H1 (cell line): ENCODE results near the gene CNIH3. TPM values are rescaled to one million over a fixed set of nuclear protein-coding genes. Genes with fewer than 3 reads are reported as not detected.

Experiments used
- CTCF ChIA-PET: fragments of 300-600 bp; sonication (Branson Sonifier 250); formaldehyde crosslinking; loops from one replicate; lab custom pipeline; 2021; ENCODE audit not compliant: partially characterized antibody; lab: Charles Lee
- POLR2A ChIA-PET: fragments of 300-600 bp; sonication (Branson Sonifier 250); formaldehyde crosslinking; loops from one replicate; lab custom pipeline; 2021; ENCODE audit warnings: inconsistent platforms; ENCODE audit not compliant: partially characterized antibody; lab: Charles Lee
- DNase-seq, 2 experiments: peaks; one replicate each; pipeline versions ENCODE4 v3.0.0 to v3.0.0-alpha.2; 2010 to 2022; ENCODE audit warnings: low spot score in 2 of 2, low read depth in 1 of 2, mixed read lengths in 1 of 2
- FAIRE-seq: peaks from 2 replicates; lab custom pipeline; 2011; peaks lifted over from hg19 to GRCh38; lab: Jason Lieb, UNC
- H2AFZ ChIP-seq: 2 replicates; pipeline ENCODE4 v1.8.1; 2012; ENCODE audit warnings: low read length, inconsistent platforms
- H2AK5ac ChIP-seq: 2 replicates; pipeline ENCODE4 v1.6.1; 2013; ENCODE audit warnings: low read depth, low read length
- H2BK120ac ChIP-seq: replicated peaks from 2 replicates; pipeline ENCODE3; 2013; ENCODE audit warnings: low read depth, low read length, inconsistent platforms
- H2BK12ac ChIP-seq: 2 replicates; pipeline ENCODE4 v1.6.1; 2013; ENCODE audit warnings: low read depth, low read length
- H2BK15ac ChIP-seq: 2 replicates; pipeline ENCODE4 v1.6.1; 2013; ENCODE audit warnings: low read length
- H2BK20ac ChIP-seq: 2 replicates; pipeline ENCODE4 v1.6.1; 2013; ENCODE audit warnings: low read length
- H2BK5ac ChIP-seq: 2 replicates; pipeline ENCODE4 v1.6.1; 2013; ENCODE audit warnings: low read depth, low read length
- H3K14ac ChIP-seq: 2 replicates; pipeline ENCODE4 v1.6.1; 2013; ENCODE audit warnings: inconsistent platforms; ENCODE audit not compliant: insufficient read length
- H3K18ac ChIP-seq: 2 replicates; pipeline ENCODE4 v1.6.1; 2013; ENCODE audit warnings: low read length; ENCODE audit errors: extremely low read depth
- H3K23ac ChIP-seq: 2 replicates; pipeline ENCODE4 v1.6.1; 2013; ENCODE audit warnings: inconsistent platforms; ENCODE audit not compliant: insufficient read length
- H3K23me2 ChIP-seq: 2 replicates; pipeline ENCODE4 v1.6.1; 2013; ENCODE audit warnings: low read depth, low read length
- H3K27ac ChIP-seq: 2 replicates; pipeline ENCODE4 v1.6.1; 2011; ENCODE audit warnings: low read depth, low read length, inconsistent platforms
- H3K27me3 ChIP-seq, 4 experiments: replicated peaks in 1 of 4; 1 replicate in 1 of 4; 2 replicates in 3 of 4; pipeline versions ENCODE4 v1.6.1 to v1.8.1; 2011 to 2013; ENCODE audit warnings: low read length in 3 of 4, mild to moderate bottlenecking in 3 of 4, inconsistent platforms in 2 of 4, mixed read lengths in 2 of 4, moderate library complexity in 1 of 4; ENCODE audit not compliant: control insufficient read depth in 3 of 4, insufficient read depth in 3 of 4; ENCODE audit errors: extremely low read depth in 1 of 4
- H3K36me3 ChIP-seq, 4 experiments: 2 replicates each; pipeline versions ENCODE4 v1.6.1 to v1.8.1; 2011 to 2013; ENCODE audit warnings: mild to moderate bottlenecking in 4 of 4, low read length in 3 of 4, moderate library complexity in 2 of 4, control low read depth in 1 of 4, inconsistent platforms in 1 of 4; ENCODE audit not compliant: insufficient read depth in 4 of 4, control insufficient read depth in 2 of 4
- H3K4ac ChIP-seq: replicated peaks from 2 replicates; pipeline ENCODE3; 2013; ENCODE audit warnings: low read length, low read depth, mixed read lengths, inconsistent platforms; ENCODE audit not compliant: insufficient read length
- H3K4me1 ChIP-seq, 4 experiments: replicated peaks in 1 of 4; 1 replicate in 1 of 4; 2 replicates in 3 of 4; pipeline versions ENCODE4 v1.6.1 to v1.8.1; 2011 to 2013; ENCODE audit warnings: low read length in 3 of 4, inconsistent platforms in 2 of 4, mixed read lengths in 1 of 4; ENCODE audit not compliant: insufficient read depth in 4 of 4, control insufficient read depth in 3 of 4
- H3K4me2 ChIP-seq, 2 experiments: 2 replicates each; pipeline versions ENCODE4 v1.6.1 to v1.8.1; 2011 to 2013; ENCODE audit warnings: low read depth in 2 of 2, low read length in 2 of 2, control low read depth in 1 of 2, inconsistent platforms in 1 of 2, mild to moderate bottlenecking in 1 of 2; ENCODE audit not compliant: insufficient read depth in 1 of 2
- H3K4me3 ChIP-seq, 4 experiments: fragments of 200-600, 300-600 bp in 1 of 4; sonication (generic), shearing (Covaris generic), sonication (Bioruptor Twin) in 1 of 4; 2 replicates each; pipeline versions ENCODE4 v1.5.1 to v1.8.1; 2011 to 2016; ENCODE audit warnings: low read length in 4 of 4, low read depth in 3 of 4, control low read depth in 2 of 4, inconsistent platforms in 2 of 4, mild to moderate bottlenecking in 2 of 4, mixed read lengths in 1 of 4, moderate library complexity in 1 of 4; ENCODE audit not compliant: insufficient read depth in 2 of 4; ENCODE audit errors: extremely low read depth in 1 of 4
- H3K56ac ChIP-seq: replicated peaks from 2 replicates; pipeline ENCODE3; 2013; ENCODE audit warnings: low read depth, mild to moderate bottlenecking, mixed read lengths, low read length, inconsistent platforms; ENCODE audit not compliant: insufficient read length
- H3K79me1 ChIP-seq: 2 replicates; pipeline ENCODE4 v1.6.1; 2013; ENCODE audit warnings: low read depth, low read length, control low read depth
- H3K79me2 ChIP-seq, 2 experiments: 2 replicates each; pipeline versions ENCODE4 v1.6.1 to v1.8.1; 2012 to 2013; ENCODE audit warnings: low read length in 2 of 2, mild to moderate bottlenecking in 2 of 2, inconsistent platforms in 1 of 2; ENCODE audit not compliant: insufficient read depth in 2 of 2, control insufficient read depth in 1 of 2
- H3K9ac ChIP-seq, 4 experiments: replicated peaks in 1 of 4; 1 replicate in 1 of 4; 2 replicates in 3 of 4; pipeline versions ENCODE4 v1.6.1 to v1.8.1; 2011 to 2013; ENCODE audit warnings: low read depth in 3 of 4, low read length in 3 of 4, control low read depth in 2 of 4, mild to moderate bottlenecking in 2 of 4, moderate library complexity in 2 of 4, inconsistent platforms in 1 of 4; ENCODE audit errors: extremely low read depth in 1 of 4
- H3K9me3 ChIP-seq, 2 experiments: 2 replicates each; pipeline versions ENCODE4 v1.6.1 to v1.8.1; 2012 to 2013; ENCODE audit warnings: mild to moderate bottlenecking in 2 of 2, moderate library complexity in 2 of 2, control low read depth in 1 of 2, inconsistent platforms in 1 of 2, low read depth in 1 of 2, low read length in 1 of 2, mixed read lengths in 1 of 2; ENCODE audit not compliant: insufficient read depth in 2 of 2
- H4K20me1 ChIP-seq, 2 experiments: replicated peaks in 1 of 2; 2 replicates each; pipeline versions ENCODE3 to v1.8.1; 2011 to 2013; ENCODE audit warnings: inconsistent platforms in 2 of 2, low read length in 2 of 2, mild to moderate bottlenecking in 1 of 2; ENCODE audit not compliant: insufficient read depth in 2 of 2, control insufficient read depth in 1 of 2
- H4K5ac ChIP-seq: 2 replicates; pipeline ENCODE4 v1.6.1; 2013; ENCODE audit warnings: low read length, low read depth, mixed read lengths, inconsistent platforms; ENCODE audit not compliant: insufficient read length
- H4K8ac ChIP-seq: 2 replicates; pipeline ENCODE4 v1.8.0; 2013; ENCODE audit warnings: mild to moderate bottlenecking, moderate library complexity, low read length, inconsistent platforms; ENCODE audit not compliant: insufficient read depth; ENCODE audit errors: extremely low read depth
- H4K91ac ChIP-seq: replicated peaks from 2 replicates; pipeline ENCODE3; 2013; ENCODE audit warnings: low read length, mixed read lengths, inconsistent platforms; ENCODE audit not compliant: insufficient read length
- ASH2L ChIP-seq: fragments of 200-600, 300-600 bp; sonication (generic); IDR thresholded peaks from one replicate; pipeline ENCODE4 v1.7.1; 2017; ENCODE audit warnings: low read length
- ATF2 ChIP-seq: IDR thresholded peaks from 2 replicates; pipeline ENCODE4 v1.6.1; 2012; ENCODE audit warnings: low read length, inconsistent platforms
- BCL11A ChIP-seq, 2 experiments: IDR thresholded peaks; one replicate each; pipeline ENCODE4 v1.6.1; 2011; ENCODE audit warnings: low read depth in 2 of 2, low read length in 2 of 2, mild to moderate bottlenecking in 2 of 2
- CHD2 ChIP-seq: IDR thresholded peaks from 2 replicates; pipeline ENCODE4 v1.6.1; 2012; ENCODE audit warnings: low read length, improper control_type of control experiment
- CTBP2 ChIP-seq: IDR thresholded peaks from 2 replicates; pipeline ENCODE4 v1.7.0; 2011; ENCODE audit warnings: borderline replicate concordance, mild to moderate bottlenecking, moderate library complexity, mixed read lengths, low read length; ENCODE audit not compliant: insufficient read depth, insufficient read length
- EP300 ChIP-seq, 2 experiments: IDR thresholded peaks; 1 replicate in 1 of 2; 2 replicates in 1 of 2; pipeline ENCODE4 v1.6.1; 2011 to 2012; ENCODE audit warnings: low read depth in 2 of 2, low read length in 2 of 2, mild to moderate bottlenecking in 2 of 2, borderline replicate concordance in 1 of 2, inconsistent platforms in 1 of 2, moderate library complexity in 1 of 2
- EZH2 ChIP-seq: fragments of 200-600 bp; sonication (generic); IDR thresholded peaks from 2 replicates; pipeline ENCODE4 v1.7.1; 2012; ENCODE audit warnings: low read depth, mild to moderate bottlenecking, moderate library complexity, low read length, inconsistent platforms; ENCODE audit not compliant: severe bottlenecking
- KDM4A ChIP-seq: IDR thresholded peaks from one replicate; pipeline ENCODE4 v1.7.1; 2012; ENCODE audit warnings: low read depth, mild to moderate bottlenecking, moderate library complexity, low read length, inconsistent platforms; ENCODE audit not compliant: severe bottlenecking
- POLR2A ChIP-seq, 2 experiments: IDR thresholded peaks; 1 replicate in 1 of 2; 2 replicates in 1 of 2; pipeline ENCODE4 v1.6.1; 2011; ENCODE audit warnings: low read depth in 2 of 2, low read length in 2 of 2, mild to moderate bottlenecking in 2 of 2; ENCODE audit errors: control extremely low read depth in 1 of 2
- RBBP5 ChIP-seq: IDR thresholded peaks from 2 replicates; pipeline ENCODE4 v1.7.1; 2012; ENCODE audit warnings: low read depth, mild to moderate bottlenecking, inconsistent platforms, low read length, moderate library complexity, borderline replicate concordance
- SIX5 ChIP-seq: IDR thresholded peaks from 2 replicates; pipeline ENCODE4 v1.6.1; 2011; ENCODE audit warnings: mild to moderate bottlenecking, low read depth, low read length
- TBP ChIP-seq: IDR thresholded peaks from 2 replicates; pipeline ENCODE4 v1.6.1; 2011; ENCODE audit warnings: low read depth, low read length, improper control_type of control experiment
- TCF12 ChIP-seq: IDR thresholded peaks from 2 replicates; pipeline ENCODE4 v1.6.1; 2011; ENCODE audit warnings: low read depth, mild to moderate bottlenecking, low read length
- WGBS, 2 experiments: shearing (Covaris generic) in 1 of 2; methylation state at CpG; one replicate each; pipeline versions ENCODE4 v1.1.6 to v1.1.7; 2013 to 2015; ENCODE audit warnings: low lambda C conversion rate in 2 of 2, mixed read lengths in 2 of 2, inconsistent platforms in 1 of 2, low coverage in 1 of 2, missing lambda C conversion rate in 1 of 2; ENCODE audit not compliant: insufficient replicate concordance in 2 of 2, insufficient coverage in 1 of 2, insufficient read length in 1 of 2; ENCODE audit errors: extremely low coverage in 1 of 2, missing lambda C conversion rate in 1 of 2; 5-methylcytosine and 5-hydroxymethylcytosine counted together
- polyA plus RNA-seq, 7 experiments: library from polyadenylated mRNA; depleted of rRNA in 3 of 7; stranded (reverse) in 5 of 7; unstranded in 2 of 7; fragments of >200 nt in 5 of 7; fragments of 200-250 nt in 2 of 7; gene quantifications; 1 replicate in 5 of 7; 2 replicates in 1 of 7; 4 replicates in 1 of 7; pipeline versions ENCODE4 v1.2.1 to v1.2.3, GENCODE V29; 2011 to 2013; ENCODE audit warnings: missing spikeins in 2 of 7, mixed read lengths in 2 of 7
- total RNA-seq: library from RNA; stranded (reverse); fragmentation: NEBNext Ultra II Directional; extraction: Animal tissue kit (Norgen Biotek cat#: 25700); gene quantifications from 2 replicates; pipeline ENCODE4 v1.2.1, GENCODE V29; 2021

The CNIH3 gene
- total and polyA plus RNA-seq, 2 of the 8 experiments (the other 6 are each of a cell fraction or from before 2014, with no cell fraction given): 3.7 to 5.6 TPM

- H3K79me2 ChIP-seq: no peaks in the 10 kb centered on the region
- H3K79me1 ChIP-seq: no peaks in the 10 kb centered on the region
- WGBS, 2 experiments: 81% methylated on average over 6 of the region's 6 CpGs; no CpG with 5 or more reads in 1 of the 2 experiments
- H2BK120ac ChIP-seq: no peak overlapping the region
- FAIRE-seq: no peak
- H3K36me3 ChIP-seq: no peaks in the 10 kb centered on the region
- no peak overlapping the region for H2BK15ac ChIP-seq
- H2BK5ac ChIP-seq: no peak overlapping the region
- no peaks in the 10 kb centered on the region; a peak in 1 of 7 replicates for H3K27me3 ChIP-seq
- H2AFZ ChIP-seq: no peak overlapping the region
- H2AK5ac ChIP-seq: no peak overlapping the region
- no peak overlapping the region for H3K23ac ChIP-seq
- H3K14ac ChIP-seq: no peak overlapping the region
- H2BK12ac ChIP-seq: peak overlapping the region; percentile 39; the same call in 1 of the 2 replicates
- no peak overlapping the region for H3K18ac ChIP-seq
- no peaks in the 10 kb centered on the region; a peak in 1 of 7 replicates for H3K4me1 ChIP-seq
- no peak overlapping the region for H3K9ac ChIP-seq
- H4K5ac ChIP-seq: no peak overlapping the region
- no peak overlapping the region; the same call in 1 of the 2 replicates for H2BK20ac ChIP-seq
- no peak overlapping the region for H3K4ac ChIP-seq
- H3K4me2 ChIP-seq: no peak overlapping the region
- ChIA-PET POLR2A (no interaction called here), CTCF (interaction anchor here (0.7 to 2.5 kb wide), 2 partner anchors 169 to 241 kb away, joined by 3 to 12 read pairs; no protein-coding TSS in a partner anchor)
- TF ChIP-seq ATF2 (no peak), CTBP2 (no peak), ASH2L (no peak), BCL11A (IDR thresholded peaks at IDR 0.05; ENCODE audit: low read depth in 2 of 2, low read length in 2 of 2) (no peak), EZH2 (no peak), POLR2A (IDR thresholded peaks at IDR 0.05; ENCODE audit: control extremely low read depth in 1 of 2, low read depth in 2 of 2, low read length in 2 of 2) (no peak), TBP (no peak), CHD2 (no peak), TCF12 (no peak), EP300 (IDR thresholded peaks at IDR 0.05; ENCODE audit: borderline replicate concordance in 1 of 2, low read depth in 2 of 2, low read length in 2 of 2) (no peak), KDM4A (no peak), RBBP5 (no peak), SIX5 (no peak)
- H4K20me1 ChIP-seq: no peaks in the 10 kb centered on the region
- H3K9me3 ChIP-seq: no peaks in the 10 kb centered on the region
- no peak overlapping the region for H4K8ac ChIP-seq
- H3K4me3 ChIP-seq: no peak overlapping the region
- H3K23me2 ChIP-seq: no peaks in the 10 kb centered on the region
- H4K91ac ChIP-seq: no peak overlapping the region
- H3K27ac ChIP-seq: no peak overlapping the region
- H3K56ac ChIP-seq: no peak overlapping the region
- no peak for DNase-seq
Observed at GRCh38 chr1:224681816-224682215, 65.7 kb downstream of the CNIH3 start.
